HepG2 (cell line): Measurements from ENCODE around the gene SPINDOC. TPM values are rescaled to one million over a fixed set of nuclear protein-coding genes. Genes with fewer than 3 reads are reported as not detected.

Experiments used
- AKAP8 ChIP-seq: sonication (generic); formaldehyde crosslinking; IDR thresholded peaks from 2 replicates; pipeline ENCODE4 v1.5.1; 2020; ENCODE audit warnings: mild to moderate bottlenecking, missing genetic modification reagents
- ARNTL ChIP-seq: sonication (generic); formaldehyde crosslinking; IDR thresholded peaks from 2 replicates; pipeline ENCODE4 v1.4.0; 2020; ENCODE audit warnings: mild to moderate bottlenecking, missing genetic modification reagents
- ASH2L ChIP-seq: fragments of 300-600, 200-600 bp; sonication (generic); IDR thresholded peaks from 2 replicates; pipeline ENCODE4 v1.7.0; 2017; ENCODE audit warnings: low read depth, mild to moderate bottlenecking, moderate library complexity, mixed read lengths, low read length; ENCODE audit not compliant: insufficient read length
- FOXK1 ChIP-seq: sonication (generic); formaldehyde crosslinking; IDR thresholded peaks from 2 replicates; pipeline ENCODE4 v1.4.0; 2020; ENCODE audit warnings: low read depth, missing genetic modification reagents, borderline replicate concordance
- HNRNPUL1 ChIP-seq: fragments of 200-400 bp; formaldehyde crosslinking; IDR thresholded peaks from 2 replicates; pipeline ENCODE4 v1.6.1; 2017; ENCODE audit warnings: low read depth, mild to moderate bottlenecking, low read length, moderate library complexity
- JUND ChIP-seq: sonication (generic); formaldehyde crosslinking; IDR thresholded peaks from 2 replicates; pipeline ENCODE4 v1.8.0; 2022; ENCODE audit warnings: mild to moderate bottlenecking, missing genetic modification reagents
- KDM5B ChIP-seq: sonication (generic); formaldehyde crosslinking; IDR thresholded peaks from 2 replicates; pipeline ENCODE4 v1.4.0; 2020; ENCODE audit warnings: missing genetic modification reagents, mild to moderate bottlenecking, borderline replicate concordance
- KDM6A ChIP-seq: IDR thresholded peaks from 2 replicates; pipeline ENCODE4 v1.6.1; 2016; ENCODE audit warnings: low read depth
- KLF12 ChIP-seq: sonication (generic); formaldehyde crosslinking; IDR thresholded peaks from 2 replicates; pipeline ENCODE4 v1.4.0; 2020; ENCODE audit warnings: missing genetic modification reagents, borderline replicate concordance
- MTF1 ChIP-seq: sonication (generic); formaldehyde crosslinking; IDR thresholded peaks from 2 replicates; pipeline ENCODE4 v1.5.0; 2020; ENCODE audit warnings: missing genetic modification reagents
- NFATC3 ChIP-seq: sonication (generic); formaldehyde crosslinking; IDR thresholded peaks from 2 replicates; pipeline ENCODE4 v1.5.1; 2020; ENCODE audit warnings: mild to moderate bottlenecking, missing genetic modification reagents
- NFKBIZ ChIP-seq: IDR thresholded peaks from 2 replicates; pipeline ENCODE4 v1.6.1; 2018; ENCODE audit warnings: missing genetic modification reagents, missing compliant biosample characterization
- POLR2A ChIP-seq, 2 experiments: IDR thresholded peaks; 2 replicates each; pipeline ENCODE4 v1.6.1; 2011; ENCODE audit warnings: low read depth in 2 of 2, low read length in 2 of 2, mild to moderate bottlenecking in 1 of 2, moderate library complexity in 1 of 2; ENCODE audit not compliant: insufficient read depth in 1 of 2
- SNAI1 ChIP-seq: sonication (generic); formaldehyde crosslinking; IDR thresholded peaks from 2 replicates; pipeline ENCODE4 v1.5.0; 2020; ENCODE audit warnings: mild to moderate bottlenecking, missing genetic modification reagents, borderline replicate concordance
- TCF7 ChIP-seq: sonication (generic); IDR thresholded peaks from 2 replicates; pipeline ENCODE4 v1.6.1; 2016; ENCODE audit warnings: antibody characterized with exemption, low read depth
- TGIF2 ChIP-seq: IDR thresholded peaks from 2 replicates; pipeline ENCODE4 v1.6.1; 2016; ENCODE audit warnings: control low read depth, missing compliant biosample characterization
- ZHX1 ChIP-seq: sonication (generic); formaldehyde crosslinking; IDR thresholded peaks from 2 replicates; pipeline ENCODE4 v1.8.1; 2022; ENCODE audit warnings: low read depth, mild to moderate bottlenecking, missing genetic modification reagents
- ZNF546 ChIP-seq: sonication (generic); formaldehyde crosslinking; conservative IDR thresholded peaks from 2 replicates; pipeline ENCODE4 v1.8.1; 2023; ENCODE audit warnings: mild to moderate bottlenecking, missing genetic modification reagents
- ZNF558 ChIP-seq: sonication (generic); formaldehyde crosslinking; IDR thresholded peaks from 2 replicates; pipeline ENCODE4 v1.9.0; 2022; ENCODE audit warnings: mild to moderate bottlenecking, missing genetic modification reagents, borderline replicate concordance
- ZNF616 ChIP-seq: sonication (generic); formaldehyde crosslinking; IDR thresholded peaks from 2 replicates; pipeline ENCODE4 v1.5.0; 2020; ENCODE audit warnings: low read depth, mild to moderate bottlenecking, missing genetic modification reagents
- polyA plus RNA-seq, 8 experiments: library from polyadenylated mRNA; depleted of rRNA in 3 of 8; stranded (reverse) in 7 of 8; unstranded in 1 of 8; fragments of >200 nt; fragmentation: Illumina TruSeq in 4 of 8; extraction: Trizol in 4 of 8; gene quantifications; 2 replicates each; pipeline versions ENCODE4 v1.2.1 to v1.2.3, GENCODE V29; 2011 to 2016; ENCODE audit warnings: low read depth in 4 of 8, missing spikeins in 1 of 8, mixed read lengths in 1 of 8; ENCODE audit not compliant: insufficient read depth in 1 of 8
- total RNA-seq, 5 experiments: library from RNA; depleted of rRNA; stranded (reverse); fragments of >200 nt; fragmentation: Illumina TruSeq; extraction: Trizol; gene quantifications; 2 replicates each; pipeline ENCODE4 v1.2.3, GENCODE V29; 2016; ENCODE audit warnings: low read depth in 1 of 5
- TF ChIP-seq, protein P1 (sequence below): sonication (generic); formaldehyde crosslinking; IDR thresholded peaks from 2 replicates; pipeline ENCODE4 v1.5.0; 2020; ENCODE audit warnings: missing genetic modification reagents
- TF ChIP-seq, protein P2 (sequence below): sonication (generic); formaldehyde crosslinking; IDR thresholded peaks from 2 replicates; pipeline ENCODE4 v1.5.0; 2020; ENCODE audit warnings: mild to moderate bottlenecking, missing genetic modification reagents, borderline replicate concordance
- TF ChIP-seq, protein P3 (sequence below): sonication (generic); formaldehyde crosslinking; IDR thresholded peaks from 2 replicates; pipeline ENCODE4 v1.4.0; 2020; ENCODE audit warnings: missing genetic modification reagents

Gene SPINDOC
- total and polyA plus RNA-seq, 2 of the 13 experiments (the other 11 are each of a cell fraction or from before 2014, with no cell fraction given) = 21.4 to 29.9 TPM

GRCh38 chr11:63838678-63839507 is 25.6 kb downstream of the SPINDOC start, which contains the start of gene MARK2 (continued):
- no peak for TF ChIP-seq JUND (CRISPR knock-in tag)
- no peak for TF ChIP-seq ZNF616 (CRISPR knock-in tag)
- no peak for TF ChIP-seq NFATC3 (CRISPR knock-in tag)
- TF ChIP-seq MTF1 (CRISPR knock-in tag) = no peak
- TF ChIP-seq, protein P1, sequence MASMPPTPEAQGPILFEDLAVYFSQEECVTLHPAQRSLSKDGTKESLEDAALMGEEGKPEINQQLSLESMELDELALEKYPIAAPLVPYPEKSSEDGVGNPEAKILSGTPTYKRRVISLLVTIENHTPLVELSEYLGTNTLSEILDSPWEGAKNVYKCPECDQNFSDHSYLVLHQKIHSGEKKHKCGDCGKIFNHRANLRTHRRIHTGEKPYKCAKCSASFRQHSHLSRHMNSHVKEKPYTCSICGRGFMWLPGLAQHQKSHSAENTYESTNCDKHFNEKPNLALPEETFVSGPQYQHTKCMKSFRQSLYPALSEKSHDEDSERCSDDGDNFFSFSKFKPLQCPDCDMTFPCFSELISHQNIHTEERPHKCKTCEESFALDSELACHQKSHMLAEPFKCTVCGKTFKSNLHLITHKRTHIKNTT = no peak
- TF ChIP-seq ARNTL (CRISPR knock-in tag) = 0 out of 2 replicates have a peak, but pooled peaks have one; percentile 38
- TF ChIP-seq AKAP8 = no peak
- no peak for TF ChIP-seq ZHX1
- TF ChIP-seq KLF12 = peak; percentile 48; the same call in 1 of the 2 replicates
- TF ChIP-seq, protein P2, sequence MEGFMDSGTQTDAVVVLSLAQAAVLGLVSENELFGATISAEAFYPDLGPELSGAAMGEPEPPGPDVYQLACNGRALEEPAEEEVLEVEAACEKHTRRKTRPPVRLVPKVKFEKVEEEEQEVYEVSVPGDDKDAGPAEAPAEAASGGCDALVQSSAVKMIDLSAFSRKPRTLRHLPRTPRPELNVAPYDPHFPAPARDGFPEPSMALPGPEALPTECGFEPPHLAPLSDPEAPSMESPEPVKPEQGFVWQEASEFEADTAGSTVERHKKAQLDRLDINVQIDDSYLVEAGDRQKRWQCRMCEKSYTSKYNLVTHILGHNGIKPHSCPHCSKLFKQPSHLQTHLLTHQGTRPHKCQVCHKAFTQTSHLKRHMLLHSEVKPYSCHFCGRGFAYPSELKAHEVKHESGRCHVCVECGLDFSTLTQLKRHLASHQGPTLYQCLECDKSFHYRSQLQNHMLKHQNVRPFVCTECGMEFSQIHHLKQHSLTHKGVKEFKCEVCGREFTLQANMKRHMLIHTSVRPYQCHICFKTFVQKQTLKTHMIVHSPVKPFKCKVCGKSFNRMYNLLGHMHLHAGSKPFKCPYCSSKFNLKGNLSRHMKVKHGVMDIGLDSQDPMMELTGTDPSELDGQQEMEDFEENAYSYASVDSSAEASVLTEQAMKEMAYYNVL (CRISPR knock-in tag) = no peak
- no peak for TF ChIP-seq TCF7
- TF ChIP-seq POLR2A (IDR thresholded peaks at IDR 0.05; ENCODE audit: insufficient read depth in 1 of 2, low read depth in 2 of 2, low read length in 2 of 2) = peak in 1 of 2 experiments; percentile 58; a peak in 2 of 4 replicates
- TF ChIP-seq SNAI1 (CRISPR knock-in tag) = no peak
- peak; percentile 71 for TF ChIP-seq FOXK1
- no peak for TF ChIP-seq KDM5B (CRISPR knock-in tag)
- no peak for TF ChIP-seq ZNF558
- no peak for TF ChIP-seq KDM6A (CRISPR knock-in tag)
- no peak for TF ChIP-seq HNRNPUL1
- no peak for TF ChIP-seq ZNF546 (CRISPR knock-in tag)
- no peak for TF ChIP-seq TGIF2 (CRISPR knock-in tag)
- no peak for TF ChIP-seq NFKBIZ (CRISPR knock-in tag)
- TF ChIP-seq ASH2L = peak; percentile 39
- TF ChIP-seq, protein P3, sequence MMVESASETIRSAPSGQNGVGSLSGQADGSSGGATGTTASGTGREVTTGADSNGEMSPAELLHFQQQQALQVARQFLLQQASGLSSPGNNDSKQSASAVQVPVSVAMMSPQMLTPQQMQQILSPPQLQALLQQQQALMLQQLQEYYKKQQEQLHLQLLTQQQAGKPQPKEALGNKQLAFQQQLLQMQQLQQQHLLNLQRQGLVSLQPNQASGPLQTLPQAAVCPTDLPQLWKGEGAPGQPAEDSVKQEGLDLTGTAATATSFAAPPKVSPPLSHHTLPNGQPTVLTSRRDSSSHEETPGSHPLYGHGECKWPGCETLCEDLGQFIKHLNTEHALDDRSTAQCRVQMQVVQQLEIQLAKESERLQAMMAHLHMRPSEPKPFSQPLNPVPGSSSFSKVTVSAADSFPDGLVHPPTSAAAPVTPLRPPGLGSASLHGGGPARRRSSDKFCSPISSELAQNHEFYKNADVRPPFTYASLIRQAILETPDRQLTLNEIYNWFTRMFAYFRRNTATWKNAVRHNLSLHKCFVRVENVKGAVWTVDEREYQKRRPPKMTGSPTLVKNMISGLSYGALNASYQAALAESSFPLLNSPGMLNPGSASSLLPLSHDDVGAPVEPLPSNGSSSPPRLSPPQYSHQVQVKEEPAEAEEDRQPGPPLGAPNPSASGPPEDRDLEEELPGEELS = 0 out of 2 replicates have a peak, but pooled peaks have one; percentile 41
